Sigmoid colon (tissue), 4 donors: ENCODE results near the gene TSPAN14.

Source experiments
- EP300 ChIP-seq, 4 donors: sonication (generic); formaldehyde crosslinking; IDR thresholded peaks; one replicate each; pipeline ENCODE4 v1.6.1; 2017; ENCODE audit warnings: antibody characterized with exemption in 4 of 4
- POLR2A ChIP-seq, 2 donors: fragments of 450-650 bp; IDR thresholded peaks; one replicate each; pipeline ENCODE4 v1.6.1; 2016; ENCODE audit warnings: antibody characterized with exemption in 2 of 2, mild to moderate bottlenecking in 2 of 2, moderate library complexity in 2 of 2
- POLR2AphosphoS5 ChIP-seq, 4 donors: sonication (generic); formaldehyde crosslinking; IDR thresholded peaks; one replicate each; pipeline ENCODE4 v1.6.1; 2017; ENCODE audit warnings: antibody characterized with exemption in 4 of 4
- TF ChIP-seq, protein P1 (sequence below), 4 experiments: fragments of 450-650 bp in 3 of 4; fragments of 200-600 bp in 1 of 4; IDR thresholded peaks; one replicate each; pipeline ENCODE4 v1.5.1; 2016 to 2019; ENCODE audit warnings: antibody characterized with exemption in 4 of 4, mild to moderate bottlenecking in 3 of 4, moderate library complexity in 2 of 4

DNA sequence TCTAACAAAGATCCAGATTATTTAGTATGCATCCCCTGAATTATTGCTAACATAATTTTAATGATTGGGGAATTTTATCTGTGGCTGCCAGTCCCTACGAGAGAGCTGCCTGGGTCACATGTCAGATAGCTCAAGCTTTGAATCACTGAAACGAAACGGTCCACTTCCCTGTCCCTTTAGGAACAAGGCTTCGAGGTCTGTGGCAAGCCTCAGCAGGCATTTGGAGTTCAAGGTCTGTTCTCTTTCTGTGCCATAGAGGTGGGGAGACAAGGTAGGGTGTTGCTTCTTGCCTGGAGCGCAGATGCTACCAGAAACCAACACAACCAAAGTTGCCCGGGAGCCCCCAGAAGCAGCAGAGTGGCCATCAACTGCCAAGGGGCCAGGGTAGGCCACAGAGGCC is 69.7 kb downstream of the TSPAN14 start:
- TF ChIP-seq, protein P1, sequence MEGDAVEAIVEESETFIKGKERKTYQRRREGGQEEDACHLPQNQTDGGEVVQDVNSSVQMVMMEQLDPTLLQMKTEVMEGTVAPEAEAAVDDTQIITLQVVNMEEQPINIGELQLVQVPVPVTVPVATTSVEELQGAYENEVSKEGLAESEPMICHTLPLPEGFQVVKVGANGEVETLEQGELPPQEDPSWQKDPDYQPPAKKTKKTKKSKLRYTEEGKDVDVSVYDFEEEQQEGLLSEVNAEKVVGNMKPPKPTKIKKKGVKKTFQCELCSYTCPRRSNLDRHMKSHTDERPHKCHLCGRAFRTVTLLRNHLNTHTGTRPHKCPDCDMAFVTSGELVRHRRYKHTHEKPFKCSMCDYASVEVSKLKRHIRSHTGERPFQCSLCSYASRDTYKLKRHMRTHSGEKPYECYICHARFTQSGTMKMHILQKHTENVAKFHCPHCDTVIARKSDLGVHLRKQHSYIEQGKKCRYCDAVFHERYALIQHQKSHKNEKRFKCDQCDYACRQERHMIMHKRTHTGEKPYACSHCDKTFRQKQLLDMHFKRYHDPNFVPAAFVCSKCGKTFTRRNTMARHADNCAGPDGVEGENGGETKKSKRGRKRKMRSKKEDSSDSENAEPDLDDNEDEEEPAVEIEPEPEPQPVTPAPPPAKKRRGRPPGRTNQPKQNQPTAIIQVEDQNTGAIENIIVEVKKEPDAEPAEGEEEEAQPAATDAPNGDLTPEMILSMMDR (IDR thresholded peaks at IDR 0.05), result no peak
- TF ChIP-seq POLR2AphosphoS5 (IDR thresholded peaks at IDR 0.05) (no peak), POLR2A (IDR thresholded peaks at IDR 0.05) (no peak), EP300 (IDR thresholded peaks at IDR 0.05) (no peak)
